HCT116 (cell line): ENCODE results near the gene SNED1. TPM values are rescaled to one million over a fixed set of nuclear protein-coding genes. Genes with fewer than 3 reads are reported as not detected.

Source experiments
- ATAC-seq: fragments of 200-7000 bp; cut with Tn5 transposase; 2 replicates; pipeline ENCODE4 v1.9.1; 2020; ENCODE audit warnings: mild to moderate bottlenecking, moderate library complexity
- BruUV-seq: library from RNA; stranded (reverse); fragments of 400-500 nt; replicated peaks from 2 replicates; lab custom pipeline; 2021; lab: Mats Ljungman, UMichigan
- CTCF ChIA-PET: fragments of 300-600 bp; sonication (Branson Sonifier 250); formaldehyde crosslinking; loops from one replicate; lab custom pipeline; 2021; ENCODE audit warnings: antibody characterized with exemption; lab: Charles Lee
- POLR2A ChIA-PET: fragments of 300-600, 350-600 bp; sonication (Branson Sonifier 250); formaldehyde crosslinking; loops from one replicate; lab custom pipeline; 2021; ENCODE audit warnings: antibody characterized with exemption; lab: Charles Lee
- RAD21 ChIA-PET, 2 experiments: fragments of 300-600 bp; sonication (Branson Sonifier 250); formaldehyde crosslinking; loops; one replicate each; lab custom pipeline; 2023; ENCODE audit warnings: low total read pairs in 2 of 2; ENCODE audit not compliant: uncharacterized antibody in 2 of 2, unreplicated experiment in 2 of 2, low non-redundant PET in 1 of 2; lab: Charles Lee
- DNase-seq: peaks from one replicate; pipeline ENCODE4 v3.0.0-alpha.2; 2010; ENCODE audit warnings: low read depth, low spot score
- H2AFZ ChIP-seq: fragments of 200-600 bp; shearing (Covaris generic), sonication (generic); 2 replicates; pipeline ENCODE4 v1.6.1; 2017; ENCODE audit warnings: low read depth, mixed run types, mixed read lengths, antibody characterized with exemption, low read length; ENCODE audit not compliant: poor library complexity, severe bottlenecking
- H3K27ac ChIP-seq: 2 replicates; pipeline ENCODE4 v1.5.1; 2012; ENCODE audit warnings: low read depth, low read length
- H3K27me3 ChIP-seq: fragments of 200-600 bp; sonication (generic); 2 replicates; pipeline ENCODE4 v1.6.1; 2016; ENCODE audit warnings: mixed run types, low read length, mixed read lengths; ENCODE audit not compliant: insufficient read depth
- H3K36me3 ChIP-seq, 2 experiments: fragments of 200-500 bp in 1 of 2; fragments of 200-600 bp in 1 of 2; sonication (Bioruptor generic) in 1 of 2; sonication (generic) in 1 of 2; 2 replicates each; pipeline versions ENCODE4 v1.5.1 to v1.6.1; 2014 to 2016; ENCODE audit warnings: low read length in 2 of 2, inconsistent platforms in 1 of 2, mixed read lengths in 1 of 2, mixed run types in 1 of 2; ENCODE audit not compliant: insufficient read depth in 2 of 2, control insufficient read depth in 1 of 2
- H3K4me1 ChIP-seq, 2 experiments: fragments of 200-600 bp in 1 of 2; sonication (generic) in 1 of 2; 2 replicates each; pipeline versions ENCODE4 v1.5.1 to v1.6.1; 2012 to 2017; ENCODE audit warnings: low read length in 2 of 2, inconsistent platforms in 1 of 2, mild to moderate bottlenecking in 1 of 2, mixed read lengths in 1 of 2, mixed run types in 1 of 2, moderate library complexity in 1 of 2; ENCODE audit not compliant: insufficient read depth in 2 of 2, control insufficient read depth in 1 of 2
- H3K4me2 ChIP-seq: fragments of 200-600 bp; sonication (generic); 2 replicates; pipeline ENCODE4 v1.6.1; 2017; ENCODE audit warnings: mixed run types, low read length, mixed read lengths
- H3K4me3 ChIP-seq, 2 experiments: fragments of 200-600 bp in 1 of 2; sonication (generic) in 1 of 2; replicated peaks in 1 of 2; 2 replicates each; pipeline ENCODE4 v1.5.1; 2011 to 2016; ENCODE audit warnings: low read length in 2 of 2, control low read depth in 1 of 2, low read depth in 1 of 2, mild to moderate bottlenecking in 1 of 2, mixed read lengths in 1 of 2, mixed run types in 1 of 2
- H3K79me2 ChIP-seq: fragments of 200-600 bp; sonication (generic); 2 replicates; pipeline ENCODE4 v1.6.1; 2017; ENCODE audit warnings: mild to moderate bottlenecking, mixed run types, low read length, moderate library complexity, mixed read lengths; ENCODE audit not compliant: insufficient read depth
- H3K9ac ChIP-seq: fragments of 200-600 bp; sonication (generic); 2 replicates; pipeline ENCODE4 v1.6.1; 2016; ENCODE audit warnings: low read length, mixed read lengths
- H3K9me2 ChIP-seq: fragments of 200-600 bp; sonication (generic), shearing (Covaris generic); 2 replicates; pipeline ENCODE4 v1.6.1; 2017; ENCODE audit warnings: mixed run types, mild to moderate bottlenecking, moderate library complexity; ENCODE audit not compliant: insufficient read depth
- H3K9me3 ChIP-seq, 2 experiments: fragments of 200-500 bp in 1 of 2; fragments of 200-600 bp in 1 of 2; sonication (Bioruptor generic) in 1 of 2; sonication (generic) in 1 of 2; 2 replicates each; pipeline ENCODE4 v1.6.1; 2014 to 2017; ENCODE audit warnings: low read length in 2 of 2, mixed read lengths in 2 of 2, inconsistent platforms in 1 of 2, low read depth in 1 of 2, mild to moderate bottlenecking in 1 of 2, mixed run types in 1 of 2, moderate library complexity in 1 of 2; ENCODE audit not compliant: control insufficient read depth in 1 of 2, insufficient read depth in 1 of 2
- H4K20me1 ChIP-seq: fragments of 200-600 bp; sonication (generic), shearing (Covaris generic); 2 replicates; pipeline ENCODE4 v1.6.1; 2017; ENCODE audit warnings: mixed run types, mild to moderate bottlenecking, moderate library complexity; ENCODE audit not compliant: insufficient read depth
- ELF1 ChIP-seq: IDR thresholded peaks from 2 replicates; pipeline ENCODE4 v1.6.1; 2012; ENCODE audit warnings: low read depth, borderline replicate concordance
- EZH2phosphoT487 ChIP-seq: fragments of 200-600 bp; IDR thresholded peaks from 2 replicates; pipeline ENCODE4 v1.6.1; 2018; ENCODE audit warnings: antibody characterized with exemption, borderline replicate concordance
- FOSL1 ChIP-seq: IDR thresholded peaks from 2 replicates; pipeline ENCODE4 v1.6.1; 2012; ENCODE audit warnings: low read depth
- MAX ChIP-seq: IDR thresholded peaks from 2 replicates; pipeline ENCODE4 v1.6.1; 2012
- POLR2AphosphoS5 ChIP-seq: IDR thresholded peaks from 2 replicates; pipeline ENCODE4 v1.6.1; 2011; ENCODE audit warnings: mild to moderate bottlenecking, low read depth, low read length, moderate library complexity
- REST ChIP-seq: IDR thresholded peaks from 2 replicates; pipeline ENCODE4 v1.6.1; 2012; ENCODE audit warnings: low read depth
- SRF ChIP-seq: IDR thresholded peaks from 2 replicates; pipeline ENCODE4 v1.6.1; 2012; ENCODE audit warnings: low read depth
- YY1 ChIP-seq: IDR thresholded peaks from 2 replicates; pipeline ENCODE4 v1.6.1; 2011; ENCODE audit warnings: low read length, low read depth, moderate library complexity, mild to moderate bottlenecking; ENCODE audit not compliant: insufficient replicate concordance; ENCODE audit errors: extremely low read depth
- intact Hi-C: fragments of 100-400 bp; cut with micrococcal nuclease; formaldehyde crosslinking; loops from 2 replicates; pipeline ENCODE4 v1.10.0; 2022
- total RNA-seq: library from RNA; stranded (reverse); gene quantifications from one replicate; pipeline ENCODE4 v1.2.1, GENCODE V29; 2021; ENCODE audit not compliant: unreplicated experiment

SNED1 gene
- total RNA-seq, 1 experiment from 2014 or later = 9.6 TPM

- no peaks in the 10 kb centered on the region for H3K4me1 ChIP-seq
- H3K9ac ChIP-seq = no peak overlapping the region
- no peak overlapping the region for H3K27ac ChIP-seq
- no TSS peak for BruUV-seq
- ChIA-PET POLR2A (interaction anchor here (1.3 kb wide), 1 partner anchor 12 kb away, joined by 3 read pairs; the partner anchor contains the start of gene PASK), CTCF (no interaction called here), RAD21 (no interaction called here)
- no peak overlapping the region for H3K4me3 ChIP-seq
- intact Hi-C loops = no loop called here
- no peaks in the 10 kb centered on the region for H3K27me3 ChIP-seq
- no peak for DNase-seq
- no peak overlapping the region for H3K4me2 ChIP-seq
- H3K9me3 ChIP-seq = no peaks in the 10 kb centered on the region
- TF ChIP-seq POLR2AphosphoS5 (no peak), MAX (no peak), ELF1 (no peak)
- no peaks in the 10 kb centered on the region for H3K9me2 ChIP-seq
- no peaks in the 10 kb centered on the region for H3K79me2 ChIP-seq
- H4K20me1 ChIP-seq = no peaks in the 10 kb centered on the region
- H3K36me3 ChIP-seq = peaks cover 3 to 6% of the 10 kb centered on the region in 2 experiments; a peak in 2 of 4 replicates
- no peak for ATAC-seq
- no peak overlapping the region for H2AFZ ChIP-seq
These were observed 138.3 kb downstream of the SNED1 start for GRCh38 chr2:241136661-241137260.

GRCh38 chr2:241137276-241138190, 139.1 kb downstream of the SNED1 start:
- ChIA-PET POLR2A (interaction anchor here (1.3 kb wide), 1 partner anchor 12 kb away, joined by 3 read pairs; the partner anchor contains the start of gene PASK), CTCF (no interaction called here)
- BruUV-seq = no TSS peak

More at GRCh38 chr2:241137276-241138190, 139.1 kb downstream of the SNED1 start:
- no peak for DNase-seq
- intact Hi-C loops = no loop called here
- Histone ChIP-seq H2AFZ (no peak overlapping the region), H3K9me3 (no peaks in the 10 kb centered on the region), H3K4me3 (no peak overlapping the region), H3K9ac (no peak overlapping the region), H3K9me2 (no peaks in the 10 kb centered on the region), H3K79me2 (0 out of 2 replicates have a peak, but pooled peaks cover 2% of the 10 kb centered on the region), H3K27ac (no peak overlapping the region), H3K4me2 (no peak overlapping the region), H4K20me1 (no peaks in the 10 kb centered on the region), H3K27me3 (no peaks in the 10 kb centered on the region), H3K36me3 (peaks cover 3 to 4% of the 10 kb centered on the region in 2 experiments; a peak in 3 of 4 replicates), H3K4me1 (no peaks in the 10 kb centered on the region)
- TF ChIP-seq SRF (no peak), MAX (no peak), POLR2AphosphoS5 (no peak), REST (no peak), EZH2phosphoT487 (no peak), YY1 (no peak), FOSL1 (no peak)
- RAD21 ChIA-PET = no interaction called here
- no peak for ATAC-seq
